Stomach (tissue), 4 donors: ENCODE measurements around the gene GNAS-AS1.

Experiments
- EP300 ChIP-seq: sonication (generic); formaldehyde crosslinking; IDR thresholded peaks from one replicate; pipeline ENCODE4 v1.6.1; 2017; ENCODE audit warnings: antibody characterized with exemption
- POLR2A ChIP-seq, 4 donors: fragments of 450-650 bp; IDR thresholded peaks; one replicate each; pipeline ENCODE4 v1.6.1; 2016; ENCODE audit warnings: antibody characterized with exemption in 4 of 4, control low read depth in 2 of 4, mild to moderate bottlenecking in 1 of 4, moderate library complexity in 1 of 4
- POLR2AphosphoS5 ChIP-seq, 3 donors: sonication (generic); formaldehyde crosslinking; IDR thresholded peaks; one replicate each; pipeline ENCODE4 v1.6.1; 2016; ENCODE audit warnings: antibody characterized with exemption in 3 of 3
- TF ChIP-seq, protein P1 (sequence below), 7 experiments: fragments of 450-650 bp in 4 of 7; fragments of 200-600 bp in 3 of 7; sonication (generic) in 3 of 7; IDR thresholded peaks; one replicate each; pipeline ENCODE4 v1.5.1; 2016 to 2019; ENCODE audit warnings: antibody characterized with exemption in 7 of 7, control low read depth in 2 of 7, mild to moderate bottlenecking in 1 of 7

DNA sequence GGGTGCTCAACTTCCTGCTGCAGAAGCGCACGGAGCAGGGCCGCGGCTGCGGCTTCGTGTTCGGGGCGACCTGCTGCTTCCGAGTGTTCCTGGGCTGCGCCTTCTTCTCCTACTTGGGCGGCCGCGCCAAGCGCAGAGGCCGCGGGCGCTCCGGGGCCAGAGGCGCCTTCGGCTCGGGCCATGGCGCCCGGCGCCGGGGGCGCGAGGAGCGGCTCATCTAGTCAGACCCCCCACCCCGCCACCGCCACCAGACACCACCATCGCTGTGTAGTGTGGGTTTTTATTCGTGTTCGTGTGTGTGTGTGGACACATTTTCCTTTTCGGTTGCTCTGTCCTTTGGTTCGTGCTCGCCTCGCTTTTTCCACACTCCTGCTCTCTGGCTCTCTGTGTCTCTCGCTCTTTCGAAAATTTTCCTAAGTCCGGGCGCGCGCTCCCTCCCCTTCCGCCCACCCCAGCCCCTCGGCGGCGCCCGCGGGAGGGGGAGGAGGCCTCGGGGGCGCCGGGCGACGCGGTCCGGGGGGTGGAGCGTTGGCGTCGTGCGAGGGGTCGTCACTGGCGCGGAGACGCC is 39.9 kb upstream of the GNAS-AS1 start:
- TF ChIP-seq POLR2AphosphoS5 (IDR thresholded peaks at IDR 0.05) = peak; percentile 28 to 50 (median 50)
- TF ChIP-seq, protein P1, sequence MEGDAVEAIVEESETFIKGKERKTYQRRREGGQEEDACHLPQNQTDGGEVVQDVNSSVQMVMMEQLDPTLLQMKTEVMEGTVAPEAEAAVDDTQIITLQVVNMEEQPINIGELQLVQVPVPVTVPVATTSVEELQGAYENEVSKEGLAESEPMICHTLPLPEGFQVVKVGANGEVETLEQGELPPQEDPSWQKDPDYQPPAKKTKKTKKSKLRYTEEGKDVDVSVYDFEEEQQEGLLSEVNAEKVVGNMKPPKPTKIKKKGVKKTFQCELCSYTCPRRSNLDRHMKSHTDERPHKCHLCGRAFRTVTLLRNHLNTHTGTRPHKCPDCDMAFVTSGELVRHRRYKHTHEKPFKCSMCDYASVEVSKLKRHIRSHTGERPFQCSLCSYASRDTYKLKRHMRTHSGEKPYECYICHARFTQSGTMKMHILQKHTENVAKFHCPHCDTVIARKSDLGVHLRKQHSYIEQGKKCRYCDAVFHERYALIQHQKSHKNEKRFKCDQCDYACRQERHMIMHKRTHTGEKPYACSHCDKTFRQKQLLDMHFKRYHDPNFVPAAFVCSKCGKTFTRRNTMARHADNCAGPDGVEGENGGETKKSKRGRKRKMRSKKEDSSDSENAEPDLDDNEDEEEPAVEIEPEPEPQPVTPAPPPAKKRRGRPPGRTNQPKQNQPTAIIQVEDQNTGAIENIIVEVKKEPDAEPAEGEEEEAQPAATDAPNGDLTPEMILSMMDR (IDR thresholded peaks at IDR 0.05) = no peak
- TF ChIP-seq POLR2A (IDR thresholded peaks at IDR 0.05) = no peak
- TF ChIP-seq EP300 = no peak
